Neural cell (in vitro differentiated cells): ENCODE data around the gene S100A16. TPM values are rescaled to one million over a fixed set of nuclear protein-coding genes. Genes with fewer than 3 reads are reported as not detected.

Source experiments
- H2AFZ ChIP-seq: fragments of 200-600, 300-800 bp; sonication (generic), shearing (Covaris generic); 2 replicates; pipeline ENCODE4 v1.6.0; 2014; ENCODE audit warnings: low read depth, mild to moderate bottlenecking, antibody characterized with exemption, low read length, moderate library complexity
- H3F3A ChIP-seq: fragments of 200-600 bp; shearing (Covaris generic); 2 replicates; pipeline ENCODE4 v1.6.1; 2016; ENCODE audit warnings: mild to moderate bottlenecking, moderate library complexity, mixed read lengths, antibody characterized with exemption, low read length; ENCODE audit not compliant: insufficient read depth, poor library complexity, severe bottlenecking
- H3K27ac ChIP-seq: fragments of 200-600, 300-800 bp; sonication (generic), shearing (Covaris generic); 2 replicates; pipeline ENCODE4 v1.5.1; 2014; ENCODE audit warnings: mild to moderate bottlenecking, low read length, moderate library complexity
- H3K27me3 ChIP-seq: fragments of 300-800, 200-600 bp; sonication (generic), shearing (Covaris generic); 2 replicates; pipeline ENCODE4 v1.6.0; 2014; ENCODE audit warnings: mild to moderate bottlenecking, low read depth, low read length, moderate library complexity; ENCODE audit not compliant: insufficient read depth
- H3K36me3 ChIP-seq: fragments of 300-800, 200-600 bp; sonication (generic), shearing (Covaris generic); 2 replicates; pipeline ENCODE4 v1.5.1; 2014; ENCODE audit warnings: mild to moderate bottlenecking, antibody characterized with exemption, low read length, moderate library complexity; ENCODE audit not compliant: insufficient read depth
- H3K4me2 ChIP-seq: fragments of 300-800, 200-600 bp; sonication (generic), shearing (Covaris generic); 2 replicates; pipeline ENCODE4 v1.6.0; 2014; ENCODE audit warnings: mild to moderate bottlenecking, low read length
- H3K4me3 ChIP-seq: fragments of 300-800, 200-600 bp; sonication (generic), shearing (Covaris generic); 2 replicates; pipeline ENCODE4 v1.5.1; 2014; ENCODE audit warnings: mild to moderate bottlenecking, low read length, moderate library complexity
- H3K79me2 ChIP-seq: fragments of 200-600 bp; shearing (Covaris generic); replicated peaks from 2 replicates; pipeline ENCODE4 v1.6.0; 2014; ENCODE audit warnings: mild to moderate bottlenecking, low read length, moderate library complexity; ENCODE audit not compliant: insufficient read depth
- H3K9ac ChIP-seq: fragments of 300-800, 200-600 bp; sonication (generic), shearing (Covaris generic); 2 replicates; pipeline ENCODE4 v1.6.1; 2016; ENCODE audit warnings: mild to moderate bottlenecking, low read length, mixed read lengths
- H3K9me2 ChIP-seq: fragments of 200-600 bp; shearing (Covaris generic); 2 replicates; pipeline ENCODE4 v1.6.1; 2016; ENCODE audit warnings: mild to moderate bottlenecking, low read length, mixed read lengths; ENCODE audit not compliant: insufficient read depth
- H3K9me3 ChIP-seq: fragments of 200-600, 300-800 bp; sonication (generic), shearing (Covaris generic); 2 replicates; pipeline ENCODE4 v1.6.1; 2016; ENCODE audit warnings: mild to moderate bottlenecking, mixed run types, low read length, moderate library complexity, mixed read lengths
- H4K20me1 ChIP-seq: fragments of 200-600 bp; shearing (Covaris generic); 2 replicates; pipeline ENCODE4 v1.6.1; 2016; ENCODE audit warnings: mild to moderate bottlenecking, mixed run types; ENCODE audit not compliant: insufficient read depth
- CTCF ChIP-seq: fragments of 450-650 bp; IDR thresholded peaks from 2 replicates; pipeline ENCODE4 v1.5.1; 2014; ENCODE audit warnings: antibody characterized with exemption, mild to moderate bottlenecking, moderate library complexity; ENCODE audit not compliant: poor library complexity, severe bottlenecking
- EP300 ChIP-seq: fragments of 450-650 bp; conservative IDR thresholded peaks from 2 replicates; pipeline ENCODE4 v1.6.1; 2014; ENCODE audit warnings: antibody characterized with exemption, mild to moderate bottlenecking, moderate library complexity; ENCODE audit not compliant: poor library complexity, severe bottlenecking
- EZH2 ChIP-seq: fragments of 200-600, 300-800 bp; shearing (Covaris generic), sonication (generic); IDR thresholded peaks from 2 replicates; pipeline ENCODE4 v1.6.1; 2014; ENCODE audit warnings: antibody characterized with exemption, low read length, borderline replicate concordance, mild to moderate bottlenecking; ENCODE audit not compliant: insufficient read depth, poor library complexity, severe bottlenecking
- MXI1 ChIP-seq: fragments of 450-650 bp; conservative IDR thresholded peaks from 2 replicates; pipeline ENCODE4 v1.6.1; 2014; ENCODE audit warnings: antibody characterized with exemption, mild to moderate bottlenecking; ENCODE audit not compliant: poor library complexity, severe bottlenecking
- POLR2AphosphoS5 ChIP-seq: IDR thresholded peaks from 2 replicates; pipeline ENCODE4 v1.6.1; 2012
- RAD21 ChIP-seq: fragments of 450-650 bp; conservative IDR thresholded peaks from 2 replicates; pipeline ENCODE4 v1.6.1; 2014; ENCODE audit warnings: antibody characterized with exemption, mild to moderate bottlenecking, moderate library complexity
- REST ChIP-seq: IDR thresholded peaks from 2 replicates; pipeline ENCODE4 v1.6.1; 2012; ENCODE audit warnings: borderline replicate concordance
- SMC3 ChIP-seq: fragments of 450-650 bp; conservative IDR thresholded peaks from 2 replicates; pipeline ENCODE4 v1.6.1; 2014; ENCODE audit warnings: antibody characterized with exemption, mild to moderate bottlenecking, moderate library complexity; ENCODE audit not compliant: poor library complexity
- TAF1 ChIP-seq: IDR thresholded peaks from 2 replicates; pipeline ENCODE4 v1.6.1; 2012; ENCODE audit warnings: low read depth
- polyA plus RNA-seq: library from polyadenylated mRNA; depleted of rRNA; stranded (reverse); fragments of >200 nt; gene quantifications from 2 replicates; pipeline ENCODE4 v1.2.3, GENCODE V29; 2014

S100A16 gene
- polyA plus RNA-seq, 1 donor from 2014 or later = not detected

- no peak overlapping the region for H3K9ac ChIP-seq
- H3K36me3 ChIP-seq = no peaks in the 10 kb centered on the region
- no peaks in the 10 kb centered on the region for H3K9me2 ChIP-seq
- no peaks in the 10 kb centered on the region for H3K79me2 ChIP-seq
- TF ChIP-seq EP300 = no peak
- no peak for TF ChIP-seq REST
- TF ChIP-seq CTCF = no peak
- no peak for TF ChIP-seq POLR2AphosphoS5
- no peak for TF ChIP-seq RAD21
- TF ChIP-seq SMC3 = no peak
- no peak for TF ChIP-seq EZH2
- TF ChIP-seq MXI1 = no peak
- no peak for TF ChIP-seq TAF1
- H3K27ac ChIP-seq = no peak overlapping the region
- H2AFZ ChIP-seq = no peak overlapping the region
- H3K27me3 ChIP-seq = no peaks in the 10 kb centered on the region
- H4K20me1 ChIP-seq = no peaks in the 10 kb centered on the region
- H3F3A ChIP-seq = no peaks in the 10 kb centered on the region
- no peaks in the 10 kb centered on the region for H3K9me3 ChIP-seq
- H3K4me2 ChIP-seq = no peak overlapping the region
- no peak overlapping the region for H3K4me3 ChIP-seq
Observed at GRCh38 chr1:153609585-153609907, 3.4 kb downstream of the S100A16 start.

GRCh38 chr1:153608742-153609584 lies 4.0 kb downstream of the S100A16 start:
- H3K9me3 ChIP-seq = no peaks in the 10 kb centered on the region
- H3K27me3 ChIP-seq = no peaks in the 10 kb centered on the region
- H3K9ac ChIP-seq = no peak overlapping the region
- no peak overlapping the region for H3K4me3 ChIP-seq
- H3K36me3 ChIP-seq = no peaks in the 10 kb centered on the region
- H3K27ac ChIP-seq = no peak overlapping the region
- H3K79me2 ChIP-seq = no peaks in the 10 kb centered on the region
- no peak overlapping the region for H2AFZ ChIP-seq
- no peaks in the 10 kb centered on the region for H3K9me2 ChIP-seq
- no peaks in the 10 kb centered on the region for H4K20me1 ChIP-seq
- TF ChIP-seq CTCF (no peak), SMC3 (no peak), POLR2AphosphoS5 (no peak), EZH2 (no peak), REST (no peak), EP300 (no peak), TAF1 (no peak), MXI1 (no peak), RAD21 (no peak)
- no peak overlapping the region for H3K4me2 ChIP-seq
- H3F3A ChIP-seq = no peaks in the 10 kb centered on the region
